T1000 (cell line): ENCODE results near the gene AK9.
"Not testable (repeated sequence)": the region's sequence is repeated elsewhere in the genome, so short reads cannot be mapped to it uniquely, and the experiment has no call there.

Source experiments
- DNase-seq: peaks from one replicate; lab custom pipeline; 2025; ENCODE audit warnings: mixed read lengths; lab: John Stamatoyannopoulos, UW

The AK9 gene

GRCh38 chr6:109480993-109481480 lies 210.0 kb downstream of the AK9 start:
- DNase-seq = no peak

GRCh38 chr6:109478841-109479624 lies 212.0 kb downstream of the AK9 start:
- DNase-seq = no peak

GRCh38 chr6:109478222-109478805 lies 212.7 kb downstream of the AK9 start:
- no peak for DNase-seq

- DNase-seq = no peak
These were observed 213.3 kb downstream of the AK9 start for GRCh38 chr6:109477725-109478124.

- no peak for DNase-seq
These were observed 213.8 kb downstream of the AK9 start for GRCh38 chr6:109477184-109477583.

GRCh38 chr6:109475625-109476024 lies 215.4 kb downstream of the AK9 start:
- DNase-seq = no peak

GRCh38 chr6:109474995-109475394 lies 216.0 kb downstream of the AK9 start:
- DNase-seq = no peak

- DNase-seq = no peak
These were observed 217.9 kb downstream of the AK9 start for GRCh38 chr6:109473120-109473519.

- no peak for DNase-seq
These were observed 218.6 kb downstream of the AK9 start for GRCh38 chr6:109472132-109472995.

- DNase-seq = no peak
These were observed 219.7 kb downstream of the AK9 start for GRCh38 chr6:109471105-109471810.

- DNase-seq = no peak
These were observed 221.3 kb downstream of the AK9 start for GRCh38 chr6:109469591-109470189.

GRCh38 chr6:109467696-109468095 lies 223.3 kb downstream of the AK9 start:
- no peak for DNase-seq

- no peak for DNase-seq
These were observed 224.6 kb downstream of the AK9 start for GRCh38 chr6:109466212-109466923.

- no peak for DNase-seq
These were observed 225.2 kb downstream of the AK9 start for GRCh38 chr6:109465772-109466171.

GRCh38 chr6:109461733-109462526 lies 229.1 kb downstream of the AK9 start:
- DNase-seq = no peak

- not testable (repeated sequence) for DNase-seq
These were observed 229.8 kb downstream of the AK9 start for GRCh38 chr6:109461205-109461604.

- DNase-seq = no peak
These were observed 230.7 kb downstream of the AK9 start for GRCh38 chr6:109460161-109460829.

GRCh38 chr6:109458774-109459531 lies 232.0 kb downstream of the AK9 start:
- DNase-seq = no peak

GRCh38 chr6:109457562-109457996 lies 233.4 kb downstream of the AK9 start:
- no peak for DNase-seq
